Parathyroid adenoma (tissue), 2 donors: ENCODE data around the gene ZNF23.

Experiments
- H2AFZ ChIP-seq: fragments of 300-600 bp; sonication (generic); one replicate; pipeline ENCODE4 v1.7.0; 2017; ENCODE audit warnings: antibody characterized with exemption, mild to moderate bottlenecking
- H3K27ac ChIP-seq: fragments of 300-600 bp; sonication (generic); one replicate; pipeline ENCODE4 v1.7.0; 2017
- H3K27me3 ChIP-seq: fragments of 300-600 bp; sonication (generic); one replicate; pipeline ENCODE4 v1.7.0; 2017; ENCODE audit warnings: low read length; ENCODE audit not compliant: control insufficient read depth, insufficient read depth
- H3K36me3 ChIP-seq: fragments of 300-600 bp; sonication (generic); one replicate; pipeline ENCODE4 v1.7.0; 2017; ENCODE audit warnings: low read length; ENCODE audit not compliant: control insufficient read depth, insufficient read depth
- H3K4me1 ChIP-seq: fragments of 300-600 bp; sonication (generic); one replicate; pipeline ENCODE4 v1.7.0; 2017; ENCODE audit warnings: control low read depth
- H3K4me2 ChIP-seq: fragments of 300-600 bp; sonication (generic); one replicate; pipeline ENCODE4 v1.7.0; 2017; ENCODE audit warnings: low read length
- H3K4me3 ChIP-seq: fragments of 300-600 bp; sonication (generic); one replicate; pipeline ENCODE4 v1.7.0; 2017; ENCODE audit warnings: low read depth, low read length
- H3K79me2 ChIP-seq: fragments of 300-600 bp; sonication (generic); one replicate; pipeline ENCODE4 v1.7.0; 2017; ENCODE audit warnings: control low read depth
- H3K9ac ChIP-seq: fragments of 300-600 bp; sonication (generic); one replicate; pipeline ENCODE4 v1.7.0; 2017; ENCODE audit warnings: mild to moderate bottlenecking
- H3K9me3 ChIP-seq: fragments of 300-600 bp; sonication (generic); one replicate; pipeline ENCODE4 v1.7.0; 2017; ENCODE audit warnings: low read length; ENCODE audit not compliant: control insufficient read depth
- TF ChIP-seq, protein P1 (sequence below): fragments of 300-600 bp; sonication (generic); IDR thresholded peaks from one replicate; pipeline ENCODE4 v1.7.0; 2017; ENCODE audit warnings: antibody characterized with exemption, mild to moderate bottlenecking
- donor health status: primary hyperparathyroidism.

Gene ZNF23

DNA sequence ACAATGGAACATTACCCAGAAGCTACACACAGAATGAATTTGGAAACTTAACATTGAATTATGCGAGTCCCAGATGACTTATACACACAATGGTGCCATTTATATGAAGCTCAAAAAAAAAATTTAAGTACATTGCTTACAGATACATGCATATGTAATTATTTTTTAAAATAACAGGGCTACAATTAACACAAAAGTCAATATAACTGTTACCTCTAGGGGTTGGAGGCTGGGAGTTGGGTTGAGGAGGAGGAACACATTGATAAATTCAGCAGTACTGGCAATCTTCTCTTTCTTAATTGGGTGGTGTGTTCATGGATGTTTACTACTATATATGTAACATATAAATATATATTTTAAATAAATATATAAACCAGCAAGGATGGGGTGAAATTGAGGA lies 1.1 kb downstream of the ZNF23 start:
- peaks cover 11% of the 10 kb centered on the region for H3K4me1 ChIP-seq
- H2AFZ ChIP-seq, result no peak overlapping the region
- peaks cover 7% of the 10 kb centered on the region for H3K79me2 ChIP-seq
- H3K4me2 ChIP-seq, result peak overlapping the region; percentile 73
- H3K36me3 ChIP-seq, result no peaks in the 10 kb centered on the region
- H3K27me3 ChIP-seq, result no peaks in the 10 kb centered on the region
- TF ChIP-seq, protein P1, sequence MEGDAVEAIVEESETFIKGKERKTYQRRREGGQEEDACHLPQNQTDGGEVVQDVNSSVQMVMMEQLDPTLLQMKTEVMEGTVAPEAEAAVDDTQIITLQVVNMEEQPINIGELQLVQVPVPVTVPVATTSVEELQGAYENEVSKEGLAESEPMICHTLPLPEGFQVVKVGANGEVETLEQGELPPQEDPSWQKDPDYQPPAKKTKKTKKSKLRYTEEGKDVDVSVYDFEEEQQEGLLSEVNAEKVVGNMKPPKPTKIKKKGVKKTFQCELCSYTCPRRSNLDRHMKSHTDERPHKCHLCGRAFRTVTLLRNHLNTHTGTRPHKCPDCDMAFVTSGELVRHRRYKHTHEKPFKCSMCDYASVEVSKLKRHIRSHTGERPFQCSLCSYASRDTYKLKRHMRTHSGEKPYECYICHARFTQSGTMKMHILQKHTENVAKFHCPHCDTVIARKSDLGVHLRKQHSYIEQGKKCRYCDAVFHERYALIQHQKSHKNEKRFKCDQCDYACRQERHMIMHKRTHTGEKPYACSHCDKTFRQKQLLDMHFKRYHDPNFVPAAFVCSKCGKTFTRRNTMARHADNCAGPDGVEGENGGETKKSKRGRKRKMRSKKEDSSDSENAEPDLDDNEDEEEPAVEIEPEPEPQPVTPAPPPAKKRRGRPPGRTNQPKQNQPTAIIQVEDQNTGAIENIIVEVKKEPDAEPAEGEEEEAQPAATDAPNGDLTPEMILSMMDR, result no peak
- no peak overlapping the region for H3K27ac ChIP-seq
- no peaks in the 10 kb centered on the region for H3K9me3 ChIP-seq
- no peak overlapping the region for H3K4me3 ChIP-seq
- no peak overlapping the region for H3K9ac ChIP-seq

DNA sequence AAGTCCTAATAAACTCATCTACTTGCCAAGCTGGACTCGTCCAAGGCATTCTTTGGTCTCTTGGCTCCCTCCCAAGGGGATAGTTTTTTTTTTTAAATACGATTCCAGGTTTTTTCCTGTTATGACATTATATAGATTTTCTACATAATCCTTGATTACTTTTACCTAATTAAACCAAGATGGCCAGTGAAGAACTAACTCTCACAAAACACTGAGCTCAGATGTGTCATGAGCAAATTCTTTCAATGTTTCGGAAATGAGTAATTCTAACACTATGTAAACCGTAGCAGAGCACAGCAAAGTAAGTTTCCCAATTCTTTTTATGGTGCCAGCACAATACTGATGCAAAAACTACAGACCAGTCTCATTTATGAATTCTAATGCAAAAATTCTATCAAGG lies 1.8 kb downstream of the ZNF23 start:
- Histone ChIP-seq H2AFZ (no peak overlapping the region), H3K9ac (no peak overlapping the region), H3K79me2 (peaks cover 7% of the 10 kb centered on the region), H3K4me3 (no peak overlapping the region), H3K9me3 (no peaks in the 10 kb centered on the region), H3K4me1 (peaks cover 11% of the 10 kb centered on the region), H3K27me3 (no peaks in the 10 kb centered on the region), H3K27ac (no peak overlapping the region), H3K36me3 (no peaks in the 10 kb centered on the region), H3K4me2 (no peak overlapping the region)
- TF ChIP-seq, protein P1, result no peak

DNA sequence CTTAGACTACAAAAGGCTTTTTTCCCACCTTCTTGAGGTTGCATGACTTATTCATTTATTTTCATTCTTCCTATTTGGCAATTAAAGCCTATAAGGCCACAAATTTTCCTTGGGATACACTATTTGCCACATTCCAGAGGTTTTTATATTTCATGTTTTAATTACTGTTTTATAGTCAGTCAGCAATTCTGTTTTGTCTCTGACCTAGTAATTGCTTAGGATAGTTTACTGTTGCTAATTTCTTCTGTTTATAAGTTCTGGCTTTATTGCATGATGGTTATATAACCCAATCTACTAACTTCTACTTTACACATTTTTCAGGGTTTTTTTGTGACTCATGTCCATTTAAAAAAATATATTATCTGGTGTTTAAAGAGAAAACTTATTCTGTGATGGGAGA lies 2.5 kb downstream of the ZNF23 start:
- Histone ChIP-seq H3K4me2 (no peak overlapping the region), H3K4me3 (no peak overlapping the region), H3K36me3 (no peaks in the 10 kb centered on the region), H3K9ac (no peak overlapping the region), H3K79me2 (peaks cover 7% of the 10 kb centered on the region), H3K27me3 (no peaks in the 10 kb centered on the region), H2AFZ (no peak overlapping the region), H3K27ac (no peak overlapping the region), H3K9me3 (no peaks in the 10 kb centered on the region), H3K4me1 (peaks cover 11% of the 10 kb centered on the region)
- TF ChIP-seq, protein P1, result no peak

DNA sequence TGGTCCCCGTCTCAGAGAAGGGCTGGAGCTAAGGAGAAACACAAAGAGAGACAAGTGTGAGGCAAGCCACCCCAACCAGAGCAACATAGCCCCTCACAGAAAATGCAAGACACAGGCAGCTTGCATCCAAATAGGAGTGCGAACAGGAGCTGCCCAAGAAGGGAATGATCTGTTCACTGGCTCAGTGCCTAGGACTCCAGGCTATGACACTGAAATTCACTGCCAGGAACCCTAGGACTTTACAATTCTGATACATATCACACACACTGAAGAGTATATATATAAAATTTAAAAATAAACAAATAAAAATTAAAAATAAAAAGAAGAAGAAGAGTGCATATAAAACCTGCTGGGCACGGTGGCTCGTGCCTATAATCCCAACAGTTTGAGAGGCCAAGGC lies 5.2 kb downstream of the ZNF23 start:
- Histone ChIP-seq H3K9ac (no peak overlapping the region), H3K36me3 (no peaks in the 10 kb centered on the region), H3K79me2 (peaks cover 5% of the 10 kb centered on the region), H3K27ac (no peak overlapping the region), H2AFZ (no peak overlapping the region), H3K4me1 (peaks cover 11% of the 10 kb centered on the region), H3K4me2 (no peak overlapping the region), H3K27me3 (no peaks in the 10 kb centered on the region), H3K4me3 (no peak overlapping the region), H3K9me3 (no peaks in the 10 kb centered on the region)
- TF ChIP-seq, protein P1, result no peak

DNA sequence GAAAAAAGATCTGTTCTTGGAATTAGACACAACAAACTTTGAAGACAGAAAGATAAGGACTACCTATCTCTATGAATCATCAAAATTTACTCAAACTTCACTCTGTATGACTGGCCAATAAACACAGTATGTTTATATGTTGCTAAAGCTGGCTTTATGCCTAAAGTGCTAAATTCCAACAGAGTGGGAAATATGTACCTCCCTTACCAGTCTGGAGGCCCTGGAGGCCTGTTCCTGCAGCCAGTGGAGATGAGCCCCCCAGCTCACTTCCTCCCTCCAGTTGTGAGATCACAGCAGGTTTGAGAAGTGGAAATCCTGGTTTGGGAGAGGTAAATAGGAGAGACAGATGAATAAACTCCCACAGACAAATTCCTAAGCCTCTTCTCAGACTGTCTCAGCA lies 9.0 kb downstream of the ZNF23 start:
- no peak overlapping the region for H3K9ac ChIP-seq
- H3K9me3 ChIP-seq, result peaks cover 9% of the 10 kb centered on the region
- H2AFZ ChIP-seq, result no peak overlapping the region
- no peaks in the 10 kb centered on the region for H3K79me2 ChIP-seq
- TF ChIP-seq, protein P1, result no peak
- H3K27me3 ChIP-seq, result no peaks in the 10 kb centered on the region
- H3K4me1 ChIP-seq, result peaks cover 8% of the 10 kb centered on the region
- peaks cover 18% of the 10 kb centered on the region for H3K36me3 ChIP-seq
- no peak overlapping the region for H3K4me3 ChIP-seq
- no peak overlapping the region for H3K4me2 ChIP-seq
- H3K27ac ChIP-seq, result peak overlapping the region; percentile 71
